ENCODE results near the gene COL16A1. TPM values are rescaled to one million over a fixed set of nuclear protein-coding genes. Genes with fewer than 3 reads are reported as not detected.

Gene COL16A1
- total and polyA plus RNA-seq, 2 experiments from 2014 or later = 90.2 to 127 TPM

- DNase-seq (ENCODE audit: low spot score) = peak; percentile 72
- Histone ChIP-seq H3K4me2 (peak overlapping the region; percentile 42), H3K27me3 (no peaks in the 10 kb centered on the region), H3K4me3 (no peak overlapping the region), H3K4me1 (ENCODE audit: insufficient read depth) (peaks cover 67% of the 10 kb centered on the region), H4K20me1 (ENCODE audit: insufficient read depth, poor library complexity, severe bottlenecking) (no peaks in the 10 kb centered on the region), H3K36me3 (replicated peaks; ENCODE audit: insufficient read depth, low read depth) (no peaks in the 10 kb centered on the region), H3K9me3 (ENCODE audit: low read depth) (no peaks in the 10 kb centered on the region), H3K27ac (peak overlapping the region; percentile 88), H3K9me2 (replicated peaks; ENCODE audit: insufficient read depth) (no peaks in the 10 kb centered on the region), H3K79me2 (no peaks in the 10 kb centered on the region), H2AFZ (no peak overlapping the region)
- WGBS (ENCODE audit: low lambda C conversion rate, missing lambda C conversion rate) = 46% methylated on average over 4 of the region's 4 CpGs
- TF ChIP-seq EZH2phosphoT487 (IDR thresholded peaks at IDR 0.05; ENCODE audit: low read depth, severe bottlenecking, unreplicated experiment) = no peak
- TF ChIP-seq EZH2 (IDR thresholded peaks at IDR 0.05; ENCODE audit: borderline replicate concordance) = no peak
- no peak for TF ChIP-seq CTCF (IDR thresholded peaks at IDR 0.05; ENCODE audit: poor library complexity)
These were observed 44.5 kb upstream of the COL16A1 start for GRCh38 chr1:31748365-31748764.

GRCh38 chr1:31747304-31747703, 43.5 kb upstream of the COL16A1 start:
- H3K4me2 ChIP-seq = no peak overlapping the region
- 88% methylated on average over 1 of the region's 1 CpG for WGBS (ENCODE audit: low lambda C conversion rate, missing lambda C conversion rate)
- no peak for DNase-seq (ENCODE audit: low spot score)
- no peak overlapping the region for H2AFZ ChIP-seq
- no peaks in the 10 kb centered on the region for H3K9me2 ChIP-seq (replicated peaks; ENCODE audit: insufficient read depth)
- no peaks in the 10 kb centered on the region for H3K36me3 ChIP-seq (replicated peaks; ENCODE audit: insufficient read depth, low read depth)
- no peak overlapping the region for H3K4me3 ChIP-seq
- H3K27ac ChIP-seq = no peak overlapping the region
- no peak for TF ChIP-seq EZH2 (IDR thresholded peaks at IDR 0.05; ENCODE audit: borderline replicate concordance)
- no peak for TF ChIP-seq EZH2phosphoT487 (IDR thresholded peaks at IDR 0.05; ENCODE audit: low read depth, severe bottlenecking, unreplicated experiment)
- no peak for TF ChIP-seq CTCF (IDR thresholded peaks at IDR 0.05; ENCODE audit: poor library complexity)
- H3K79me2 ChIP-seq = no peaks in the 10 kb centered on the region
- H4K20me1 ChIP-seq (ENCODE audit: insufficient read depth, poor library complexity, severe bottlenecking) = no peaks in the 10 kb centered on the region
- H3K9me3 ChIP-seq (ENCODE audit: low read depth) = no peaks in the 10 kb centered on the region
- peaks cover 57% of the 10 kb centered on the region for H3K4me1 ChIP-seq (ENCODE audit: insufficient read depth)
- no peaks in the 10 kb centered on the region for H3K27me3 ChIP-seq

GRCh38 chr1:31746687-31747086, 42.9 kb upstream of the COL16A1 start:
- Histone ChIP-seq H3K4me1 (ENCODE audit: insufficient read depth) (peaks cover 50% of the 10 kb centered on the region), H3K9me2 (replicated peaks; ENCODE audit: insufficient read depth) (no peaks in the 10 kb centered on the region), H3K27me3 (no peaks in the 10 kb centered on the region), H4K20me1 (ENCODE audit: insufficient read depth, poor library complexity, severe bottlenecking) (no peaks in the 10 kb centered on the region), H3K27ac (peak overlapping the region; percentile 40), H3K79me2 (no peaks in the 10 kb centered on the region), H3K9me3 (ENCODE audit: low read depth) (no peaks in the 10 kb centered on the region), H3K4me3 (no peak overlapping the region), H3K36me3 (replicated peaks; ENCODE audit: insufficient read depth, low read depth) (no peaks in the 10 kb centered on the region), H3K4me2 (no peak overlapping the region), H2AFZ (no peak overlapping the region)
- WGBS (ENCODE audit: low lambda C conversion rate, missing lambda C conversion rate) = 48% methylated on average over 7 of the region's 7 CpGs
- no peak for DNase-seq (ENCODE audit: low spot score)
- no peak for TF ChIP-seq EZH2 (IDR thresholded peaks at IDR 0.05; ENCODE audit: borderline replicate concordance)
- no peak for TF ChIP-seq EZH2phosphoT487 (IDR thresholded peaks at IDR 0.05; ENCODE audit: low read depth, severe bottlenecking, unreplicated experiment)
- no peak for TF ChIP-seq CTCF (IDR thresholded peaks at IDR 0.05; ENCODE audit: poor library complexity)

All from hepatocyte (in vitro differentiated cells).